Tibial artery (tissue), 4 donors: Measurements from ENCODE around the gene TANK.

ENCODE experiments used
- DNase-seq, 2 donors: peaks; one replicate each; pipeline ENCODE4 v3.0.0-alpha.2; 2019
- H3K27ac ChIP-seq, 2 donors: fragments of 200-600 bp; sonication (generic) in 1 of 2; 1 replicate in 1 of 2; 2 replicates in 1 of 2; pipeline ENCODE4 v1.5.1; 2018 to 2019; ENCODE audit warnings: mild to moderate bottlenecking in 1 of 2
- H3K27me3 ChIP-seq, 2 donors: fragments of 200-600 bp; sonication (generic) in 1 of 2; one replicate each; pipeline versions ENCODE4 v1.5.1 to v1.6.0; 2016 to 2019
- H3K36me3 ChIP-seq, 3 donors: fragments of 200-600 bp; sonication (generic) in 2 of 3; one replicate each; pipeline ENCODE4 v1.5.1; 2016 to 2019; ENCODE audit warnings: mild to moderate bottlenecking in 2 of 3
- H3K4me1 ChIP-seq, 4 donors: fragments of 200-600 bp; sonication (generic) in 2 of 4; 1 replicate in 3 of 4; 2 replicates in 1 of 4; pipeline ENCODE4 v1.5.1; 2016 to 2019
- H3K4me3 ChIP-seq, 2 donors: fragments of 200-600 bp; sonication (generic) in 1 of 2; 1 replicate in 1 of 2; 2 replicates in 1 of 2; pipeline ENCODE4 v1.5.1; 2018 to 2019; ENCODE audit warnings: mild to moderate bottlenecking in 2 of 2
- H3K9me3 ChIP-seq, 3 donors: fragments of 200-600 bp; sonication (generic) in 1 of 3; one replicate each; pipeline ENCODE4 v1.5.1; 2016 to 2019
- intact Hi-C: fragments of 100-400 bp; cut with DNase I; formaldehyde crosslinking; loops from one replicate; pipeline ENCODE4 v1.15.0; 2023; ENCODE audit warnings: low total_unique reads
- TF ChIP-seq, protein P1 (sequence below), 2 experiments: fragments of 200-600 bp in 1 of 2; fragments of 450-650 bp in 1 of 2; IDR thresholded peaks; one replicate each; pipeline ENCODE4 v1.5.1; 2017 to 2019; ENCODE audit warnings: antibody characterized with exemption in 2 of 2, mild to moderate bottlenecking in 1 of 2, moderate library complexity in 1 of 2

TANK gene

DNA sequence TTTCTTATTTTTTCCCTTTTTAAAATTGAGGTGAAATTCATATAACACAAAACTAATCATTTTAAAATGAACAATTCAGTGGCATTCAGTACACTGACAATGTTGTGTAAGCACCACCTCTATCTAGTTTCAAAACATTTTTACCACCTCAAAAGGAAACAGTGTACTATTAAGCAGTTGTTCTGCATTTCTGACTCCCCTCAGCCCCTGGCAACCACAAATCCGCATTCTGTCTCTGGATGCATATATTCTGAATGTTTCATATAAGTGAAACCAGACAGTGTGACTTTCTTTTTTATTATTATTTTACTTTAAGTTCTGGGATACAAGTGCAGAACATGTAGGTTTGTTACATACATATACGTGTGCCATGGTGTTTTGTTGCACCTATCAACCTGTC lies 19.2 kb upstream of the TANK start:
- Histone ChIP-seq H3K27me3 (no peaks in the 10 kb centered on the region), H3K36me3 (no peaks in the 10 kb centered on the region), H3K27ac (no peak overlapping the region), H3K9me3 (no peaks in the 10 kb centered on the region), H3K4me1 (peaks cover 0 to 42% (median 6%) of the 10 kb centered on the region in 4 donors), H3K4me3 (no peak overlapping the region)
- DNase-seq: no peak
- intact Hi-C loops: no loop called here
- TF ChIP-seq, protein P1, sequence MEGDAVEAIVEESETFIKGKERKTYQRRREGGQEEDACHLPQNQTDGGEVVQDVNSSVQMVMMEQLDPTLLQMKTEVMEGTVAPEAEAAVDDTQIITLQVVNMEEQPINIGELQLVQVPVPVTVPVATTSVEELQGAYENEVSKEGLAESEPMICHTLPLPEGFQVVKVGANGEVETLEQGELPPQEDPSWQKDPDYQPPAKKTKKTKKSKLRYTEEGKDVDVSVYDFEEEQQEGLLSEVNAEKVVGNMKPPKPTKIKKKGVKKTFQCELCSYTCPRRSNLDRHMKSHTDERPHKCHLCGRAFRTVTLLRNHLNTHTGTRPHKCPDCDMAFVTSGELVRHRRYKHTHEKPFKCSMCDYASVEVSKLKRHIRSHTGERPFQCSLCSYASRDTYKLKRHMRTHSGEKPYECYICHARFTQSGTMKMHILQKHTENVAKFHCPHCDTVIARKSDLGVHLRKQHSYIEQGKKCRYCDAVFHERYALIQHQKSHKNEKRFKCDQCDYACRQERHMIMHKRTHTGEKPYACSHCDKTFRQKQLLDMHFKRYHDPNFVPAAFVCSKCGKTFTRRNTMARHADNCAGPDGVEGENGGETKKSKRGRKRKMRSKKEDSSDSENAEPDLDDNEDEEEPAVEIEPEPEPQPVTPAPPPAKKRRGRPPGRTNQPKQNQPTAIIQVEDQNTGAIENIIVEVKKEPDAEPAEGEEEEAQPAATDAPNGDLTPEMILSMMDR (IDR thresholded peaks at IDR 0.05): no peak

DNA sequence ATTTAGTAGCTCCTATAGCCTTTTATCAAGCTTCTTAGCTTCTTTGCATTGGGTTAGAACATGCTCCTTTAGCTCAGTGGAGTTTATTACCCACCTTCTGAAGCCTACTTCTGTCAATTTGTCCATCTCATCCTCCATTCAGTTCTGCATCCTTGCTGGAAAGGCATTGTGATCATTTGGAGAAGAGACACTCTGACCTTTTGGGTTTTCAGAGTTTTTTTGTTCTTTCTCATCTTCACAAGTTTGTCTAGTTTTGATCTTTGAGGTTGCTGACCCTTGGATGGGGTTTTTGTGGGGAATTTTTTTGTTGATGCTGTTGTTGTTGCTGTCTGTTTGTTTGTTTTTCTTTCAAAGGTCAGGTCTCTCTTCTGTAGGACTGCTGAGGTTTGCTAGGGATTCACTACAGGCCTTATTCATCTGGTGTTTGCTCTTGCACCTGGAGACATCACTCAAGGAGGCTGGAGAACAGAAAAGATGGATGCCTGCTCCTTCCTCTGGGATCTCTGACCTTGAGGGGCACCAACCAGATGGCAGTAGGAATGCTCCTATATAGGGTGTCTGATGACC lies 13.9 kb upstream of the TANK start:
- H3K4me1 ChIP-seq: no peaks in the 10 kb centered on the region
- H3K9me3 ChIP-seq: peaks cover 2 to 16% (median 14%) of the 10 kb centered on the region in 3 donors
- intact Hi-C loops: no loop called here
- H3K4me3 ChIP-seq: no peak overlapping the region
- TF ChIP-seq, protein P1 (IDR thresholded peaks at IDR 0.05): no peak
- H3K27me3 ChIP-seq: no peaks in the 10 kb centered on the region
- no peak for DNase-seq
- no peak overlapping the region for H3K27ac ChIP-seq
- H3K36me3 ChIP-seq: no peaks in the 10 kb centered on the region

DNA sequence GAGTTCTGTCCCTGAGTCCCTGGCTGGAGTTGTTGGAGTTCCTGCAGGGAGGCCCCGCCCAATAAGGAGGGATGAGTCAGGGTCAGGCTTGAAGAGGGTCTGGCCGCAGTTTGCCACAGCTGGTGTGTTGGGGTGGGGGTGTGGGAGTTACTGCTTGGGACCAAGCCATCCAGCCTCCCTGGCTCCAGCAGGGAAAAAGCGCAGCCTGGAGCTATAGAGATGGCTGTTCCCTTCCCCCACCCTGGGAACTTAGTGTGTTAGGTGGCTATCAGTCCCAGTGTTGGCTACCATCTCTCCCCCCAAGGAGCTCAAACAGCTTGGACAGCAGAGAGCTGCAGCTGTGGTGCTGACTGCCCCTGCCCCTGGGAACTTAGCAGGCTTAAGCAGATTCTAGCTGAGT lies 13.2 kb upstream of the TANK start:
- H3K4me1 ChIP-seq: no peaks in the 10 kb centered on the region
- intact Hi-C loops: no loop called here
- no peak overlapping the region for H3K4me3 ChIP-seq
- DNase-seq: no peak
- peaks cover 2 to 16% (median 14%) of the 10 kb centered on the region in 3 donors for H3K9me3 ChIP-seq
- H3K36me3 ChIP-seq: no peaks in the 10 kb centered on the region
- H3K27ac ChIP-seq: no peak overlapping the region
- TF ChIP-seq, protein P1 (IDR thresholded peaks at IDR 0.05): no peak
- H3K27me3 ChIP-seq: no peaks in the 10 kb centered on the region

DNA sequence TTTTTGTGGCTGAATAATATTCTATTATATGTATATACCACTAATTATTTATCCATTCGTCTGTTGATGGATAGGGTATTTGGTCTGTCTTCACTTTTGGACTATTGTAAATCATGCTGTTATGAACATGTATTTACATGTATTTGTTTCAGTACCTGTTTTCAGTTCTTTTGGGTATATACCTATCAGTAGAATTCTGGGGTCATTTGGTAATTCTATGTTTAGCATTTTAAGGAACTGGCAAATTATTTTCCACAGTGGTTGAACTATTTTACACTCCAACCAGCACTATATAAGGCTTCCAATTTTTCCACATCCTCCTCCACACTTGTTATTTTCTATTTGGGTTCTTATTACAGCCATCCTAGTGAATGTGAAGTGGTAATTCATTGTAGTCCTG lies 12.4 kb upstream of the TANK start:
- Histone ChIP-seq H3K36me3 (no peaks in the 10 kb centered on the region), H3K9me3 (peaks cover 2 to 16% (median 14%) of the 10 kb centered on the region in 3 donors), H3K27ac (no peak overlapping the region), H3K27me3 (no peaks in the 10 kb centered on the region), H3K4me3 (no peak overlapping the region), H3K4me1 (no peaks in the 10 kb centered on the region)
- intact Hi-C loops: no loop called here
- no peak for DNase-seq
- TF ChIP-seq, protein P1 (IDR thresholded peaks at IDR 0.05): no peak

DNA sequence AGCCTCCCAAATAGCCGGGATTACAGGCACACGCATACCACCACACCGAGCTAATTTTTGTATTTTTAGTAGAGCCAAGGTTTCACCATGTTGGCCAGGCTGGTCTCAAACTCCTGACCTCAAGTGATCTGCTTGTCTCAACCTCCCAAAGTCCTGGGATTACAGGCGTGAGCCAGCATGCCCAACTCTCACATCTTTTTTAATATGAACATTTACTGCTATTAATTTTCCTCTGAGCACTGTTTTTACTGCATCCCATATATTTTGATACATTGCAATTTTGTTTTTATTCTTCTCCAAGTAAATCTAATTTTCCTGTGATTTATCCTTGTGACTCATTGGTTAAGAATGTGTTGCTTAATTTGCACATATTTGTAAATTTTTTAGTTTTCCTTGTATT lies 9.5 kb upstream of the TANK start:
- Histone ChIP-seq H3K9me3 (peaks cover 2 to 16% (median 14%) of the 10 kb centered on the region in 3 donors), H3K36me3 (no peaks in the 10 kb centered on the region), H3K27ac (no peak overlapping the region), H3K27me3 (no peaks in the 10 kb centered on the region), H3K4me3 (no peak overlapping the region), H3K4me1 (no peaks in the 10 kb centered on the region)
- no peak for DNase-seq
- intact Hi-C loops: no loop called here
- TF ChIP-seq, protein P1 (IDR thresholded peaks at IDR 0.05): no peak

DNA sequence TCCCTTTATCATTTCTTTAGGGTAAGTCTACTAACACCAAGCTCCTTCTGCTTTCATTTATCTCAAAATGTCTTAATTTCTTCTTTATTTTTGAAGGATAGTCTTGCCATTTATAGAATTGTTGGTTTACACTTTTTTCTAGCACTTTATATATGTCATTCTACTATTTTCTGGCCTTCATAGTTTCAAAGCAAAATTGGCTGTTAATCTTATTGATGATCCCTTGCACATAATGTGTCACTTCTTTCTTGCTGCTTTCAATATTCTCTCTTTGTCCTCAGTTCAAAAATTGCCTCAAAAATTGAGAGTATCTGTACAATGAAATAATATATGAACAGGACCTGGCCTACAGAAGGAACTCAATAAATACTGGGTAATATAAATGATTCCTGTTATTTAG lies 7.9 kb upstream of the TANK start:
- intact Hi-C loops: no loop called here
- Histone ChIP-seq H3K9me3 (peaks cover 2 to 16% (median 14%) of the 10 kb centered on the region in 3 donors), H3K4me1 (no peaks in the 10 kb centered on the region), H3K36me3 (no peaks in the 10 kb centered on the region), H3K27me3 (no peaks in the 10 kb centered on the region), H3K27ac (no peak overlapping the region), H3K4me3 (no peak overlapping the region)
- DNase-seq: no peak
- TF ChIP-seq, protein P1 (IDR thresholded peaks at IDR 0.05): no peak
